Esophagus mucosa (tissue), 1 donor: ENCODE measurements around the gene JSRP1. TPM values are rescaled to one million over a fixed set of nuclear protein-coding genes. Genes with fewer than 3 reads are reported as not detected.
"Not testable (repeated sequence)": the region's sequence is repeated elsewhere in the genome, so short reads cannot be mapped to it uniquely, and the experiment has no call there.

Experiments used
- ATAC-seq: fragments of 200-7000 bp; cut with Tn5 transposase; one replicate; pipeline ENCODE4 v1.9.1; 2020
- total RNA-seq: library from RNA; stranded (reverse); gene quantifications from one replicate; pipeline ENCODE4 v1.2.4, GENCODE V29; 2023
- donor health status: DM: yes; HTN: yes; CAD: no.

The JSRP1 gene
- total RNA-seq, 1 donor from 2014 or later = not detected

DNA sequence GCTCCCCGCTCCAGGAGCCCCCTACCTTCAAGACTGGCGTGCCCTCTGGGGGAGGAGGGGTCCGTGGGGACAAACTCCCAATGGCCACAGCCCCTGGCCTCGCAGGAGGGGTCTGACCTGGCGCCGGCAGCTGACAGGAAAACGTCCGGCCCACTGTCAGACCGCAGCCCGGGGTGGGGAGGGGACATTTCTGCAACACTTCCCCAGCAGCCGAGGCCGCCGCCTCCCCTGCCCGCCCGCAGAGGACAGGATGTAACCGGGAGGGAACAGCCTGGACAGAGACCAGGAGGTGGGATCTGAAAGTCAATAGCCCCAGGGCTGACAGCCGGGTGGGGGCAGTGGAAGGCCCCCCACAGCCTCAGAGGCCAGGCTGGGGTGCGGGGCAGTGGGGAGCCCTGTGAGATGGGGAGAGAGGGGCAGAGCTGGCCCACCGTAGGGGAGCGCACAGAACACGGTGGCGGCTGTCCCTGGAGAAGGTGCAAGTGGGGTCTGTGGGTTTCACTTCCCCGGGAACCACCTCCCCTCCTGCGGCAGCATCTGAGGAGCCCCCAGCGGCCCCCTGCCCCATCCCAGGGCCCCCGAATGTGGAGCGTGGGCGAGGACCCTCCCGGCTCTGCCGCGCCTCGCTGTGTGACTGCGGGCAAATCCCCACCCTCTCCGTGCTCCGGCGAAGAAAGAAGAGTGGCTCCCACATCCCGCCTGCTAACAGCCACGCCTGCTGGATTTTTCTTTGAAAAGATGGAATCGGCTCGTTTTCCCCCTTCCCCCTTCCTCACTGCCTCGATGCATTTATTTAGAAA, 26.0 kb upstream of the JSRP1 start, which contains the start of gene PEAK3:
TSS of gene PEAK3 (minus strand) at position 114 of the 800 bp plus-strand sequence. CDS start 1,244 bp downstream, outside the sequence.
- peak; percentile 28 for ATAC-seq

DNA sequence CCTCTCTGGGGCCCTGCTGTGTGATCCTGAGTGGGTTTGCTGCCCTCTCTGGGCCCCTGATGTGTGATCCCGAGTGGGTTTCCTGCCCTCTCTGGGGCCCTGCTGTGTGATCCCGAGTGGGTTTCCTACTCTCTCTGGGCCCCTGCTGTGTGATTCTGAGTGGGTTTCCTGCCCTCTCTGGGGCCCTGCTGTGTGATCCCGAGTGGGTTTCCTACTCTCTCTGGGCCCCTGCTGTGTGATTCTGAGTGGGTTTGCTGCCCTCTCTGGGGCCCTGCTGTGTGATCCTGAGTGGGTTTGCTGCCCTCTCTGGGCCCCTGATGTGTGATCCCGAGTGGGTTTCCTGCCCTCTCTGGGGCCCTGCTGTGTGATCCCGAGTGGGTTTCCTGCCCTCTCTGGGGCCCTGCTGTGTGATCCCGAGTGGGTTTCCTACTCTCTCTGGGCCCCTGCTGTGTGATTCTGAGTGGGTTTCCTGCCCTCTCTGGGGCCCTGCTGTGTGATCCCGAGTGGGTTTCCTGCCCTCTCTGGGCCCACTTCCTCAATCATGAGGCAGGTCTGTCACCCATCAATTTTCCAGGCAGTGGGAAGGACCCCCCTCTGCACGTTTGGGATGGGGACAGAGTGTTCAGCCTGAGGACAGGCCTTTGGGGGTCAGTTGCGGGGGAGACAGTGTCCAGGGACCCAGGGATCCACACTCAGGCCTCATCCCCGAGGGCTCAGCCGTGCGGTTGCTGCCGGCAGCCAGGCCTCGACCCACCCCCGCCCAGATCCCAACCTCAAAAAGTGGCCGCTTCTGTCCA, 25.2 kb upstream of the JSRP1 start:
- not testable (repeated sequence) for ATAC-seq

DNA sequence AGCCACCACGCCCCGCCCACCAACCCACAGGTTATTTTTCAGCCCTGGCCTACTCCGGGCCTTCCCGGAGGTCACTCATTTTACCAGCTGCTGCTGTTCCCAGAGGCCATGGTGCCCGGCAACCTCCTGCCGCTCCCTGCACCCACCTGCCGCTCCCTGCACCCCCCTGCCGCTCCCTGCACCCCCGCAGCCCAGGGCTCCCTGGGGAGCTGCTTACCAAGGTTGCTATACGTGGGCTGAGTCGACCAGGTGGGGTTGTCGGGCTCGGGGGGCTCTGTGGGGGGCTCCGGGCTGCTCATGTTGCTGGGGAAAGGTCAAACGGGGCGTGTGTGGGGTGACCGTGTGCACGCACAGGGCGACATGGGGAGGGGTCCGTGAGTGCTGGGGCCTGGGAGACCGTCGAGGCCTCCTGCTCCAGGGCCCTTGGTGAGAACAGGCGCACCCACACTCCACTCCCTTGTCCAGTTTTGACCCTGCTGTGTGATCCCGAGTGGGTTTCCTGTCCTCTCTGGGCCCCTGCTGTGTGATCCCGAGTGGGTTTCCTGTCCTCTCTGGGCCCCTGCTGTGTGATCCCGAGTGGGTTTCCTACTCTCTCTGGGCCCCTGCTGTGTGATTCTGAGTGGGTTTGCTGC, 24.5 kb upstream of the JSRP1 start:
- ATAC-seq = no peak

DNA sequence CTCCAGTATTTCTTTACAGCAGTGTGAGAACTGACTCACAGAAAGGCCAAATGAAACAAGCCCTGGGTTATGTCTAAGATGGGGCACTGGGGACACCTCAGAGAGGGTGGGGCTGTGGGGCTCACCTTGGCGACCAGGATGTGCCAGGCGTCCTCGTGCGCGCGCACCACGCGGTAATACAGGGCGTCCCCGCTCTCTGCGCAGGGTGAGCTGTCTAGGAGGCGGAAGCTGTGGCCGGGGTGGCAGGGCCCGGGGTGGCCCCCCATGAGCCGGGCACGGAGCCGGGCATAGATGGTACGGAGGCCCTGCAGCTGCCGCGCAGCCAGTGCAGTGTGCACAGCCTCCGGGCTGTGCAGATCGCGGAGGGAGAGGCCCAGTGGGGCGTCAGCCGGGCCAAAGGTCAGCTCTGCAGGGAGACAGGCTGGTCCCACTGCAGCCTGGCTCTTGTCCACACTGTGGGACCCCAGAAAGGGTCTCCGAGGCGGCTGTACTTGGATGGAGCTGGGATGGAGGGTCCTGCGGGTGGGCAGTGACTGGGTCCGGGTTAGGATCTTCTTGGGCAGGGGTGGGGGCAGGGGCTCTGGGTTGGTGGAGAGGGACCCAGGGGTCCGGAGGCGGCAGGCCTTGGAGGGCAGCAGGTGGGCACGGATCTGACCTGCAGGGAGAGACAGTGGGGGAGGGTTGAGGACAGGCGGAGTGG, 22.4 kb upstream of the JSRP1 start:
- ATAC-seq = no peak

DNA sequence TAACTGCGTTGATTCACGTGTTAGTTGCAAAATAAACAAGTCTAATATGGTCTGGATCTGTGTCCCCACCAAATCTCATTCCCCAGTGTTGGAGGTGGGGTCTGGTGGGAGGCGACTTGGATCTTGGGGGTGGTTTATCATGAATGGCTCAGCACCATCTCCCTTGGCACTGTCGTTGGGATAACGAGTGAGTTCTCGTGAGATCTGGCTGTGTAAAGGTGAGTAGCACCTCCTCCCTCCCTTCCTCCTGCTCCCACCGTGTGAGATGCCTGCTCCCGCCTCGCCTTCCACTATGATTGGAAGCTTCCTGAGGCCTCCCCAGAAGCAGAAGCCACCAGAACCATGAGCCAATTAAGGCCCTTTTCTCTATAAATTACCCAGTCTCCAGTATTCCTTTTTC, 20.9 kb upstream of the JSRP1 start:
- no peak for ATAC-seq

DNA sequence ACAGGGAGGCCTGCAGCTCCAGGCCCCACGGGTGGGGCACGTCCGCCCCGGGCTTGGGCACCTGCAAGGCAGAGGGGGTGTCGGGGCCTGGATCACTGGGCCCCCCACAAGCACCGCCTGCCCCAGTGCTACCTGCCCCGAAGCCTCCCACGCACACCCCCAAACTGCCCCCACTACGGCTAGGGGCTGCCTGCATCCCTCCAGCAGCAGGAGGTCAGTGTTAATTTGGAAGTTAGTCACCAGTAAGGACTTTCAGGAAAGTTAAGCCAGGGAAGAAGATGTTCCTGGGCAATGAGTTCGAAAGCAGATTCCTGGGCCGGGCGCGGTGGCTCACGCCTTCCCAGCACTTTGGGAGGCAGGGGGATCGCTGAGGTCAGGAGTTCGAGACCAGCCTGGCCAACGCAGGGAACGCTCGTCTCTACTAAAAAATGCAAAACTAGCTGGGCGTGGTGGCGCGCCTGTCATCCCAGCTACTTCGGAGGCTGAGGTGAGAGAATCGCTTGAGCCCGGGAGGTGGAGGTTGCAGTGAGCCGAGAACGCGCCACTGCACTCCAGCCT, 20.3 kb upstream of the JSRP1 start:
- ATAC-seq = no peak

DNA sequence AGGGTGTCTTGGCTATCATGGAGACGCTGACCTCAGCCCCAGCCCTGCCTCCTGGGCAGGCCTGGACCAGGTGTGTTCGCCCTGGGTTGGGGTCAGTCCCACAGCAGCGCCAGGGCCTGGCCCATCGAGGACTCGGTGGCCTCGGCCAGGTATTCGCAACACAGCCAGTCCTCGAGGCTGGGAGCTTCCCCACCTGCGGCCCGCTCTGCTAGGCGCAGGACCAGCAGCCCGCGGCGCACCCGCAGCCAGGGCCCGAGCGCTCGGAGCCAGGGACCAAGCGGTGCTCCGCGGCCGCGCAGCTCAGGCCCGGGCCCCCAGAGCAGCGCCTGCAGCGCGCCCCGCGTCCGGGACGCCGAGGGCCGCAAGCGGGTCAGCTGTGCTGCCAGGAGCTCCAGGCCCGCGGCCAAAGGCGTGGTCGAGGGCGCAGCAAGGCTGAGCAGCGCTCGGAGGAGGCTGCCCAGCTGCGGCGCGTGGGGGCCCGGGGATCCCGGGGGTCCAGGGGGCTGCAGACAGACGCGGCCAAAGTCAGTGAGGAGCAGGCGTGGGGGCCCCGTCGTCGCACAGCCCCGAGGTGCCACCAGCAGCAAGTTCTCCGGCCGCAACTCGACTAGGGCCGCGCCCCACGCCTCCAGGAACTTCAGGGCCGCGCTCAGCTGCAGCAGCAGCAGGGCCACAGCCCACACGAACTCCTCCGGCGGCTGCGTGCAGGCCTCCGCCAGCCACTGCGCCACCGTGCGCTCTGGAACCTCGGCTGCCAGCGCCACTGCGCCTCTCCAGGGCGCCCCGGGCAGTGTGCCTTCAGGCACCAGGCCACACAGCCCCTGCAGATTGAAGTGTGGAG, 19.6 kb upstream of the JSRP1 start:
- ATAC-seq = peak; percentile 41

DNA sequence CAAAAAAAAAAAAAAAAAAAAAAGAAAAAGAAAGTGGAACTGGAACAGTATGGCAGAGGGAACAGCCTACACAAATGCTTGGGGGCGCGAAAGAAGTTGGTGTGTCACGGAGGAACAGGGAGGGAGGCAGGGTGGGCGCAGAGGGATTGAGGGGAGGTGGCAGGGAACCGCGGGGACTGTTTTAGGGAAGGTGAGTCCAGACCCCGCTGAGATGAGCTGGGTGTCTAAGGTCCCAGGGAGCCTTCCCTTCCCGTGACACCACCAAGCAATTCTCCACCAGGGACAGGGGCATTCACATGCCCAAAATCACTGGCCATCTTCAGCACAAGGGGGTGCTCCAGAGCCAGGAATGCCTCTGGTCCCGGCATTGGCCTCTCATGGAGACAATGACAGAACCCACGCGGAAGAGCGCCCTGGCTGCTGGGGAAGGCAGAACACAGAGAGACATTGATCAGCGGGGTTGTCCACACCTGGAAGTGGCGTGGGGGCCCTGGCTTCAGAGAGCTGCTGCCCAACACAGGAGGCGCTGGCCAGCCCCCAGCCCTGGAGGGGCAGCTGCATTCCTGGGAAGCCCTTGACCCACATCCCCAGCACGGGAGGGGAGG, 18.8 kb upstream of the JSRP1 start:
- ATAC-seq = peak; percentile 14

DNA sequence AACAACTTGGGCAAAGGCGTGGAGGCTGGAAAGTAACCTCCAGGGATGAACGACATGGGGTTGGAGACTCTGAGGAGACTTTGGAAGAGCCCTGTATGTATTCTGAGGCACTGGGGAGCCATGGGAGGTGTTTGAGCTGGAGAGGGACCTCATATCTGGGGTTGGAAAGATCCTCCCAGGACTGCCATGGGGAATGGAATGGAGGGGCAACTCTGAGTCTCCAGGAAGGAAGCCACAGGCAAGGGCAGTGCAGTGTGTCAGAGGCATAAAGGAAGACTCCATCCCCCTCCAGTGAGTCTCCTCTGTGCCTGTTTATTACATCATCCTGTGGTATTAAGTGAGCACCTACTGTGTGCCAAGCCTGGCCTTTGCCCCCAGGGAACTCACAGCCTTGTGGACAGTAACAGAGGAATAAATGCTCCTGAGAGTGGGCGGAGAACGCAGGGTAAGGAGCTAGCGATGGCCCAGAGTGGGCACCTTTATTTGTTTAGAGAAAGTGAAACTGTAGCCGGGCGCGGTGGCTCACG, 18.0 kb upstream of the JSRP1 start:
- ATAC-seq = no peak

DNA sequence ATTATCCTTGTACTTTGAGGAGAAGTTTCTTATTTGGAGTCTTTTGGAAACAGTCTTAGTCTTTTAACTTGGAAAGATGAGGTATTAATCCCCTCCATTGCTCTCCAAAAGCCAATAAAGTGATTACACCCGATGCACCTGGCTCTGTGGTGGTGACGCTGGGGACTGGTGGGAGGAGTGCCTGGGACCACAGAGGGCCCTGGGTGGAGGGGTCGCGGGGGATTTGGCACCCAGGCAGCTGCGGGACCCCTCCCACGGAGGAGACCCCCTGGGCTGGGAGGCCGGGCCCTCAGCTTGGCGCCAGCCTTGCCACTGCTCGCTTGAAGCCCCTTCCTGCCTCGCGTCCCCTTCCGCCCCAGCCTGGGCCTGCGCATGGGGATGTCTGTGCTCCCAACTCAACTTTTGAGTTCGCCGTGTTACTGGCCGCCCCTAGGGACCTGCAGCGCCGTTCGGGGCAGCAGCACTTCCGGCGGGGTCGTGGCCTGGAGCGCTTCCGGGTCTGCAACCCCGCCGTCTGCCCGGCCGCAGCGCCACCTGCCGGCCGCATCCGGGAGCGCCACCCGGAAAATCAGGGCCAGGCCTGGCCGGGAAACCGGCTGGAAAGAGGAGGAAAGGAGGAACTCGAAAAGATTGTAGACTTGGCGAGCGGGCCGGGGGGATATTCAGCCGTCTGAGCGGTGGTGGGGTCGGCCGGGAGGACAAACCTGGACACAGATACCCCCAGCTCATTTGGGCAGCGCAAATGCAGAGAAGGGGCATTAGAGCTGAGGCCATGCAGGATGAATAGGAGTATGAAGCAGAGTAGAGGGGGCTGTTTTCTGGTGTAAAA, 17.4 kb upstream of the JSRP1 start:
- ATAC-seq = peak; percentile 3

DNA sequence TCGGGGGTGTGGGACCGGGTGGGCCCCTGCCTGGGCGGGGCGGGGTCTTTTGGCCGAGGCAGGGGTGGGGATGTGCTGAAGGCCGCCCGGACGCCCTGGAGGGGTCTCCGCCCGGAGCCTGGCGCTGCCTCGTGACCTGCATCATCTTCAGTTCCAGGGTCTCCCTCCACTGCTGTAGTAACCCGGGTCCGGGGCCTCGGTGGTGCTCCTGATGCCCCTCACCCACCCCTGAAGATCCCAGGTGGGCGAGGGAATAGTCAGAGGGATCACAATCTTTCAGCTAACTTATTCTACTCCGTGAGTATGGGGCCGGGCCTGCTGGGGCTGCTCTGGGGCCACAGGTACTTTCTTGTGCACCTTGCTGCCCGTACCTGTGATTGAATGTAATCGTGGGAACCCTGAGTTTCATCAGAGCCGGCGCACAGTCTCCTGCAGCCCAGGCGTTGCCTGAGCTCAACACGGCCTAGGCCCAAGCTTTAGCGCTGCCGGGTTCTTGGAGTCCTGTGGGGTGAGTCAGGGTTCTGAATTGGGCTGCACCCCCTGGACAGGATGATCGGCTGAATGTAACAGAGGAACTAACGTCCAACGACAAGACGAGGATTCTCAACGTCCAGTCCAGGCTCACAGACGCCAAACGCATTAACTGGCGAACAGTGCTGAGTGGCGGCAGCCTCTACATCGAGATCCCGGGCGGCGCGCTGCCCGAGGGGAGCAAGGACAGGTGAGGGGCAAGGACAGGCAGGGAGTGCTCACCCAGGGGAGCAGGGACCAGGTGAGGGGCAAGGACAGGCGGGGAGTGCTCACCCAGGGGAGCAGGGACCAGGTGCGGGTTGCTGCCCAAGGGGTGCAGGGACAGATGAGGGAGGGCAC, 15.3 kb upstream of the JSRP1 start:
- peak; percentile 45 for ATAC-seq

DNA sequence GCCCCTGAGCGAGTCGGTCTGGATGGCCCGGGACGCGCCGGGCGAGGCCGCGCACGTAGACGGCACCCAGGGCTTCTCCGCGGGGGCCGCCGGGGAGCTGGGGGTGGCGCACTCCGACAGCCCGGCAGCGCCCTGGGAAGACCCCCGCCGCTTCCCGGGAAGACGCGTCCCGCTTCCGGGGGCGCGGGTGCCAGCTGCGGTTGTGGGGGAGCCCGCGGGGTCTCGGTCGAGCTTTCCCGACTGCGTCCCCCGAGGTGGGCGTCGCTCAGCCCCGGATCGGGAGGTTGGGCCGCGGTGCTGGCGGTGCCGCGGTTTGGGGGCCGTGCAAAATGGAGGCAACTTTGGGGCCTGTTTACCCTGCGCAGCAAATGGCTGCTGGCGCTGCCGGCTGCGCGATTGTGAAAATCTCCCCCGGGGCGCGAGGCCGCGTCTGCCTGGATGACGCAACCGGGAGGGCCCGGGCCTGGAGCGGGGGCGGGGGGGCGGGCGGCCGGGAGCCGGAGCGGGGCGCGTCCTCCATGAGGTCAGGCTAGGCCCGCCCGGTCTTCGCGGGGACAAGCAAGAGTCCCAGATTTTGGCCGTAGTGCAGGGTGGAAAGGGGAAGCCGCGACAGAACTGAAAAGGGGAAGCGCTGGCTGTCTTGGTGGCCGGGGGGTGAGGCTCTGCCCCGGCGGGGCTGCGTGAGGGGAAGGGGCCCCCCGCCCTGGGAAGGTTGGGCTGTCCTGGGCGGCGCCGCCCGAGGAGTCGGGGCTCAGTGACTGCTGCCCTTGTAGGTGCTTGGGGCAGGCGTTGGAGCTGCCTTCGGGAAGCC, 14.4 kb upstream of the JSRP1 start:
- peak; percentile 38 for ATAC-seq

DNA sequence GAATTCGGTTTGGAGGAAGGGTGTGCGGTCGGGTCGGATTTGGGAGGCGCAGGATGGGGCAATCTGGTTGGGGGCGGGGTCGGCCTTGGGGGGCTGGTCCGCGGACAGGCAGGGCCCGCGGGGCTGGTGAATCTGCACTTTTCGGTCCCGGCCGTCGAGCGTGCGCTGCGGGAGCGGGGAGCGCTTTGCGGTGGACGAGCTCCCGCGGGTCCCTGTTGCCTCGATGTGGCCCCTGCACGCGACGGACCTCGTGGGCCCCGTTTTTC, 13.9 kb upstream of the JSRP1 start:
- ATAC-seq = peak; percentile 12

DNA sequence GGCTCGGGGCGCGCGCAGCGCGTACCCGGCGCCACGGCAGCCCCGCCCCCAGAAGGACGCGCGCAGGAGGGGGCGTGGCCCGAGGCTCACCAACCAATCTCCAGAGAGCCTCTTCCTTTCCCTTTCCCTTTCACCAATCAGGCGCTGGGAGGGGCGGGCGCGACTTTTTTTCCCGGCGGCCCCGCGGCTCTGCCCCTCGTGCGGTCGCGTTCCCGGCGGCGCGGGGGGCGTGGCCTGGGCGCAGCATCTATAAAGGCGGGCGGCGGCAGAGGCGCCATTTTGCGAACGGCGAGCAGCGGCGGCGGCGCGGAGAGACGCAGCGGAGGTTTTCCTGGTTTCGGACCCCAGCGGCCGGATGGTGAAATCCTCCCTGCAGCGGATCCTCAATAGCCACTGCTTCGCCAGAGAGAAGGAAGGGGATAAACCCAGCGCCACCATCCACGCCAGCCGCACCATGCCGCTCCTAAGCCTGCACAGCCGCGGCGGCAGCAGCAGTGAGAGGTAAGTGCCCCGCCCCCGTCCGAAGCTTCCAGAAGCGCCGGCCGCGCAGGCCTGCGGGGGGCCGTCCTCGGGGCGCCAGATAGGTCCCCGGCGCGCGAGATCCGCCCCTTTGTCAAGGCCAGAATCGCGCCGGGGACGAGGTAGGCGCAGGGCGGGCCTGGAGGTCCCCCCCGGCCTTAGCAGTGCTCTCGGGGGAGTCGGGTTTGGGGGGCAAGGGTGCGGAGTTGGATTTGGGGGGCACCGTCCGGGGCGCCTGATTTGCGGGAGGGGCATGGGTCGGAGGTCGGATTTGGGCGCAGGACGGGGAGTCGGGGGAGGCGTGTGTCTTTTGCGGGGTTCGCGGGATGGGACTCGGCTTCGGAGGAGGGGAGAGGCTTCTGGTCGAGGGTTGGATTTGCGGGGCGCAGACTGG, 13.3 kb upstream of the JSRP1 start:
- peak; percentile 84 for ATAC-seq

DNA sequence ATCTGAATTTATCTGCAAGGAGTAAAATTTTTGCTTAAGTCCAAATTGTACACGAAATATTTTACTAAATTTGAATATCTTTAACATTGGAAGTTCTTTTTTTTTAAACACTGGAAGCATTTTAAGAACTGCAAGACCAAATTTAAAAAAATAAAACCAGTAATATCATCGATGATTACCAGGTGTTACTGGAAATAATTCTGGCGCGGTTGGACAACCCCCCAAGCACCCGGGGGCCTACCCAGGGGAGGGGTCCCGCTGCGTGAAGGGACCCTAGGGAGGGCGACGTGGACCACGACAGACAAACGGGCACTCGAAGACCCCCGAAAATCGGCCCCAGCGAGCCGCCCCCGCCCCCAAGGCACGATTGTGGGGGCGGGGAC, 12.6 kb upstream of the JSRP1 start:
- no peak for ATAC-seq

DNA sequence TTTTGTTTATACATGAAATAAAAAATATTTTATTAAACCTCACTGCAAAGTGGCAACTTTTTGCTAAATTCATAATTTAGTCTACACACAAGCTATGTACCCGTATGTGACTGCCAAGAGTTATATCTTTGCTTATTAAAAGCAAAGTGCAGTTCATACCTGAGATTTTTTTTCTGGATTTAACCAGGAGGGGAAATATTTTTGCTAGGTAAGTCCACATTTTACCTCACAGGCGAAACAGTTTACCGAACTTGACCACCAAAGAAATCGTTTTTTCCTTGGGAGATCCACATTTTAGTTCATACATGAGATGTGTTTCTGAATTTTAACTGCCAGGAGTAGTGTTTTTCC, 12.2 kb upstream of the JSRP1 start:
- no peak for ATAC-seq
